HCT116 (cell line): Measurements from ENCODE around the gene IL19. TPM values are rescaled to one million over a fixed set of nuclear protein-coding genes. Genes with fewer than 3 reads are reported as not detected.

ENCODE experiments used
- ATAC-seq: fragments of 200-7000 bp; cut with Tn5 transposase; 2 replicates; pipeline ENCODE4 v1.9.1; 2020; ENCODE audit warnings: mild to moderate bottlenecking, moderate library complexity
- BruUV-seq: library from RNA; stranded (reverse); fragments of 400-500 nt; replicated peaks from 2 replicates; lab custom pipeline; 2021; lab: Mats Ljungman, UMichigan
- CTCF ChIA-PET: fragments of 300-600 bp; sonication (Branson Sonifier 250); formaldehyde crosslinking; loops from one replicate; lab custom pipeline; 2021; ENCODE audit warnings: antibody characterized with exemption; lab: Charles Lee
- POLR2A ChIA-PET: fragments of 300-600, 350-600 bp; sonication (Branson Sonifier 250); formaldehyde crosslinking; loops from one replicate; lab custom pipeline; 2021; ENCODE audit warnings: antibody characterized with exemption; lab: Charles Lee
- RAD21 ChIA-PET, 2 experiments: fragments of 300-600 bp; sonication (Branson Sonifier 250); formaldehyde crosslinking; loops; one replicate each; lab custom pipeline; 2023; ENCODE audit warnings: low total read pairs in 2 of 2; ENCODE audit not compliant: uncharacterized antibody in 2 of 2, unreplicated experiment in 2 of 2, low non-redundant PET in 1 of 2; lab: Charles Lee
- DNase-seq: peaks from one replicate; pipeline ENCODE4 v3.0.0-alpha.2; 2010; ENCODE audit warnings: low read depth, low spot score
- H2AFZ ChIP-seq: fragments of 200-600 bp; shearing (Covaris generic), sonication (generic); 2 replicates; pipeline ENCODE4 v1.6.1; 2017; ENCODE audit warnings: low read depth, mixed run types, mixed read lengths, antibody characterized with exemption, low read length; ENCODE audit not compliant: poor library complexity, severe bottlenecking
- H3K27ac ChIP-seq: 2 replicates; pipeline ENCODE4 v1.5.1; 2012; ENCODE audit warnings: low read depth, low read length
- H3K27me3 ChIP-seq: fragments of 200-600 bp; sonication (generic); 2 replicates; pipeline ENCODE4 v1.6.1; 2016; ENCODE audit warnings: mixed run types, low read length, mixed read lengths; ENCODE audit not compliant: insufficient read depth
- H3K36me3 ChIP-seq, 2 experiments: fragments of 200-500 bp in 1 of 2; fragments of 200-600 bp in 1 of 2; sonication (Bioruptor generic) in 1 of 2; sonication (generic) in 1 of 2; 2 replicates each; pipeline versions ENCODE4 v1.5.1 to v1.6.1; 2014 to 2016; ENCODE audit warnings: low read length in 2 of 2, inconsistent platforms in 1 of 2, mixed read lengths in 1 of 2, mixed run types in 1 of 2; ENCODE audit not compliant: insufficient read depth in 2 of 2, control insufficient read depth in 1 of 2
- H3K4me1 ChIP-seq, 2 experiments: fragments of 200-600 bp in 1 of 2; sonication (generic) in 1 of 2; 2 replicates each; pipeline versions ENCODE4 v1.5.1 to v1.6.1; 2012 to 2017; ENCODE audit warnings: low read length in 2 of 2, inconsistent platforms in 1 of 2, mild to moderate bottlenecking in 1 of 2, mixed read lengths in 1 of 2, mixed run types in 1 of 2, moderate library complexity in 1 of 2; ENCODE audit not compliant: insufficient read depth in 2 of 2, control insufficient read depth in 1 of 2
- H3K4me2 ChIP-seq: fragments of 200-600 bp; sonication (generic); 2 replicates; pipeline ENCODE4 v1.6.1; 2017; ENCODE audit warnings: mixed run types, low read length, mixed read lengths
- H3K4me3 ChIP-seq, 2 experiments: fragments of 200-600 bp in 1 of 2; sonication (generic) in 1 of 2; replicated peaks in 1 of 2; 2 replicates each; pipeline ENCODE4 v1.5.1; 2011 to 2016; ENCODE audit warnings: low read length in 2 of 2, control low read depth in 1 of 2, low read depth in 1 of 2, mild to moderate bottlenecking in 1 of 2, mixed read lengths in 1 of 2, mixed run types in 1 of 2
- H3K79me2 ChIP-seq: fragments of 200-600 bp; sonication (generic); 2 replicates; pipeline ENCODE4 v1.6.1; 2017; ENCODE audit warnings: mild to moderate bottlenecking, mixed run types, low read length, moderate library complexity, mixed read lengths; ENCODE audit not compliant: insufficient read depth
- H3K9ac ChIP-seq: fragments of 200-600 bp; sonication (generic); 2 replicates; pipeline ENCODE4 v1.6.1; 2016; ENCODE audit warnings: low read length, mixed read lengths
- H3K9me2 ChIP-seq: fragments of 200-600 bp; sonication (generic), shearing (Covaris generic); 2 replicates; pipeline ENCODE4 v1.6.1; 2017; ENCODE audit warnings: mixed run types, mild to moderate bottlenecking, moderate library complexity; ENCODE audit not compliant: insufficient read depth
- H3K9me3 ChIP-seq, 2 experiments: fragments of 200-500 bp in 1 of 2; fragments of 200-600 bp in 1 of 2; sonication (Bioruptor generic) in 1 of 2; sonication (generic) in 1 of 2; 2 replicates each; pipeline ENCODE4 v1.6.1; 2014 to 2017; ENCODE audit warnings: low read length in 2 of 2, mixed read lengths in 2 of 2, inconsistent platforms in 1 of 2, low read depth in 1 of 2, mild to moderate bottlenecking in 1 of 2, mixed run types in 1 of 2, moderate library complexity in 1 of 2; ENCODE audit not compliant: control insufficient read depth in 1 of 2, insufficient read depth in 1 of 2
- H4K20me1 ChIP-seq: fragments of 200-600 bp; sonication (generic), shearing (Covaris generic); 2 replicates; pipeline ENCODE4 v1.6.1; 2017; ENCODE audit warnings: mixed run types, mild to moderate bottlenecking, moderate library complexity; ENCODE audit not compliant: insufficient read depth
- EZH2phosphoT487 ChIP-seq: fragments of 200-600 bp; IDR thresholded peaks from 2 replicates; pipeline ENCODE4 v1.6.1; 2018; ENCODE audit warnings: antibody characterized with exemption, borderline replicate concordance
- JUND ChIP-seq: IDR thresholded peaks from 2 replicates; pipeline ENCODE4 v1.6.1; 2012
- RAD21 ChIP-seq: IDR thresholded peaks from 2 replicates; pipeline ENCODE4 v1.6.1; 2012; ENCODE audit warnings: low read depth, mild to moderate bottlenecking
- YY1 ChIP-seq: IDR thresholded peaks from 2 replicates; pipeline ENCODE4 v1.6.1; 2011; ENCODE audit warnings: low read length, low read depth, moderate library complexity, mild to moderate bottlenecking; ENCODE audit not compliant: insufficient replicate concordance; ENCODE audit errors: extremely low read depth
- ZFX ChIP-seq: fragments of 450-650 bp; IDR thresholded peaks from 2 replicates; pipeline ENCODE4 v1.6.1; 2017
- ZNF274 ChIP-seq: fragments of 200-500 bp; sonication (Bioruptor generic); IDR thresholded peaks from 2 replicates; pipeline ENCODE4 v1.6.1; 2014; ENCODE audit warnings: mild to moderate bottlenecking, low read depth, low read length, inconsistent platforms
- intact Hi-C: fragments of 100-400 bp; cut with micrococcal nuclease; formaldehyde crosslinking; loops from 2 replicates; pipeline ENCODE4 v1.10.0; 2022
- total RNA-seq: library from RNA; stranded (reverse); gene quantifications from one replicate; pipeline ENCODE4 v1.2.1, GENCODE V29; 2021; ENCODE audit not compliant: unreplicated experiment
- TF ChIP-seq, protein P1 (sequence below), 3 experiments: fragments of 200-600 bp in 1 of 3; sonication (generic) in 1 of 3; IDR thresholded peaks in 2 of 3; conservative IDR thresholded peaks in 1 of 3; 2 replicates each; pipeline ENCODE4 v1.5.1; 2012 to 2017; ENCODE audit warnings: low read depth in 2 of 3, low read length in 2 of 3, antibody characterized with exemption in 1 of 3, borderline replicate concordance in 1 of 3, control low read depth in 1 of 3, mild to moderate bottlenecking in 1 of 3, mixed read lengths in 1 of 3, mixed run types in 1 of 3, moderate library complexity in 1 of 3; ENCODE audit not compliant: insufficient read depth in 1 of 3
- TF ChIP-seq, protein P2 (sequence below): IDR thresholded peaks from 2 replicates; pipeline ENCODE4 v1.6.1; 2011; ENCODE audit warnings: mild to moderate bottlenecking, low read length, moderate library complexity; ENCODE audit not compliant: insufficient replicate concordance; ENCODE audit errors: extremely low read depth
- TF ChIP-seq, protein P3 (sequence below): IDR thresholded peaks from 2 replicates; pipeline ENCODE4 v1.6.1; 2012

IL19 gene
- total RNA-seq, 1 experiment from 2014 or later = not detected

DNA sequence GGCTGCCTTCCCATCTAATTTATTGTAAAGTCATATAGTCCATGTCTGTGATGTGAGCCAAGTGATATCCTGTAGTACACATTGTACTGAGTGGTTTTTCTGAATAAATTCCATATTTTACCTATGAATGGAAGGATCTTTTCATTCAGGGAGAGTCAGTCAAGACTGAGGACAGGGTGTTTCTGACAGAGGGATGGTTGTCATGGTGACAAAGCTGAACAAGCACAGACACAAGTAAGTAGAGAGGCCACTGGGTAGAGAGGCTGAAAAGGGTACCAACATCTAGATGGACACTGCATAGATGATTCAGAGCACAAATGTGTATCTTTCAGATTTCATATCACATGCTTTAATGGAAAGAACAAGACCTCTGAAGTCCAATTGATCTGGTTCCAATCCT lies 72.3 kb downstream of the IL19 start:
- Histone ChIP-seq H3K4me1 (no peaks in the 10 kb centered on the region), H3K27ac (no peak overlapping the region), H2AFZ (no peak overlapping the region), H3K9ac (no peak overlapping the region), H3K4me3 (no peak overlapping the region), H3K36me3 (no peaks in the 10 kb centered on the region), H3K9me2 (no peaks in the 10 kb centered on the region), H4K20me1 (no peaks in the 10 kb centered on the region), H3K9me3 (no peaks in the 10 kb centered on the region), H3K4me2 (no peak overlapping the region), H3K79me2 (no peaks in the 10 kb centered on the region), H3K27me3 (peaks cover 8% of the 10 kb centered on the region; the same call in 1 of the 2 replicates)
- no peak for DNase-seq
- intact Hi-C loops = no loop called here
- no TSS peak for BruUV-seq
- ChIA-PET POLR2A (no interaction called here), RAD21 (no interaction called here), CTCF (no interaction called here)
- TF ChIP-seq ZNF274 (no peak), YY1 (no peak), RAD21 (no peak)
- TF ChIP-seq, protein P1, sequence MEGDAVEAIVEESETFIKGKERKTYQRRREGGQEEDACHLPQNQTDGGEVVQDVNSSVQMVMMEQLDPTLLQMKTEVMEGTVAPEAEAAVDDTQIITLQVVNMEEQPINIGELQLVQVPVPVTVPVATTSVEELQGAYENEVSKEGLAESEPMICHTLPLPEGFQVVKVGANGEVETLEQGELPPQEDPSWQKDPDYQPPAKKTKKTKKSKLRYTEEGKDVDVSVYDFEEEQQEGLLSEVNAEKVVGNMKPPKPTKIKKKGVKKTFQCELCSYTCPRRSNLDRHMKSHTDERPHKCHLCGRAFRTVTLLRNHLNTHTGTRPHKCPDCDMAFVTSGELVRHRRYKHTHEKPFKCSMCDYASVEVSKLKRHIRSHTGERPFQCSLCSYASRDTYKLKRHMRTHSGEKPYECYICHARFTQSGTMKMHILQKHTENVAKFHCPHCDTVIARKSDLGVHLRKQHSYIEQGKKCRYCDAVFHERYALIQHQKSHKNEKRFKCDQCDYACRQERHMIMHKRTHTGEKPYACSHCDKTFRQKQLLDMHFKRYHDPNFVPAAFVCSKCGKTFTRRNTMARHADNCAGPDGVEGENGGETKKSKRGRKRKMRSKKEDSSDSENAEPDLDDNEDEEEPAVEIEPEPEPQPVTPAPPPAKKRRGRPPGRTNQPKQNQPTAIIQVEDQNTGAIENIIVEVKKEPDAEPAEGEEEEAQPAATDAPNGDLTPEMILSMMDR (IDR thresholded peaks at IDR 0.05 in 2 of 3, conservative IDR thresholded peaks at IDR 0.05 in 1 of 3; ENCODE audit: borderline replicate concordance in 1 of 3, insufficient read depth in 1 of 3, low read depth in 2 of 3, low read length in 2 of 3) = no peak
- no peak for ATAC-seq

DNA sequence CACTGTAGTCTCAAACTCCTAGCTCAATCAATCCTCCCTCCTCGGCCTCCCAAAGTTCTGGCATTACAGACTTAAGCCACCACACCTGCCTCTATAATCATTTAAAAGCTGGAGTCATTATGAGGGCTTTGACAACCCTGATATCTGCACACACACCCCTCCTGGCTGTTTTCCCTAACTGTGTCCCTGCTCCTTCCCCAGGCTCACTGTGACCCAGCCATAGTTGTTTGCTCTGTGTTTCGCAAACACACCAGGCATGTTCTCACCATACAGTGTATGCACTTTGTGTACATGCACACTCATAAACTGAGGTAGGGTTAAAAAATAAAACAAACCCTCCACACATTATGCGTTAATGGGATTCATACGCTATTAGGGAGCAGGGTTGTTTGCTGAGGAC lies 73.1 kb downstream of the IL19 start:
- ChIA-PET RAD21 (no interaction called here), POLR2A (no interaction called here), CTCF (no interaction called here)
- Histone ChIP-seq H3K9me2 (no peaks in the 10 kb centered on the region), H3K4me3 (no peak overlapping the region), H3K4me2 (no peak overlapping the region), H3K36me3 (no peaks in the 10 kb centered on the region), H3K9ac (no peak overlapping the region), H3K9me3 (no peaks in the 10 kb centered on the region), H4K20me1 (no peaks in the 10 kb centered on the region), H3K27me3 (peaks cover 8% of the 10 kb centered on the region; the same call in 1 of the 2 replicates), H3K4me1 (no peaks in the 10 kb centered on the region), H3K27ac (no peak overlapping the region), H2AFZ (no peak overlapping the region), H3K79me2 (no peaks in the 10 kb centered on the region)
- DNase-seq = no peak
- BruUV-seq = no TSS peak
- intact Hi-C loops = no loop called here
- TF ChIP-seq, protein P2, sequence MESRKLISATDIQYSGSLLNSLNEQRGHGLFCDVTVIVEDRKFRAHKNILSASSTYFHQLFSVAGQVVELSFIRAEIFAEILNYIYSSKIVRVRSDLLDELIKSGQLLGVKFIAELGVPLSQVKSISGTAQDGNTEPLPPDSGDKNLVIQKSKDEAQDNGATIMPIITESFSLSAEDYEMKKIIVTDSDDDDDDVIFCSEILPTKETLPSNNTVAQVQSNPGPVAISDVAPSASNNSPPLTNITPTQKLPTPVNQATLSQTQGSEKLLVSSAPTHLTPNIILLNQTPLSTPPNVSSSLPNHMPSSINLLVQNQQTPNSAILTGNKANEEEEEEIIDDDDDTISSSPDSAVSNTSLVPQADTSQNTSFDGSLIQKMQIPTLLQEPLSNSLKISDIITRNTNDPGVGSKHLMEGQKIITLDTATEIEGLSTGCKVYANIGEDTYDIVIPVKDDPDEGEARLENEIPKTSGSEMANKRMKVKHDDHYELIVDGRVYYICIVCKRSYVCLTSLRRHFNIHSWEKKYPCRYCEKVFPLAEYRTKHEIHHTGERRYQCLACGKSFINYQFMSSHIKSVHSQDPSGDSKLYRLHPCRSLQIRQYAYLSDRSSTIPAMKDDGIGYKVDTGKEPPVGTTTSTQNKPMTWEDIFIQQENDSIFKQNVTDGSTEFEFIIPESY = no peak
- no peak for TF ChIP-seq EZH2phosphoT487
- no peak for TF ChIP-seq RAD21
- TF ChIP-seq YY1 = no peak
- no peak for TF ChIP-seq JUND
- TF ChIP-seq, protein P3, sequence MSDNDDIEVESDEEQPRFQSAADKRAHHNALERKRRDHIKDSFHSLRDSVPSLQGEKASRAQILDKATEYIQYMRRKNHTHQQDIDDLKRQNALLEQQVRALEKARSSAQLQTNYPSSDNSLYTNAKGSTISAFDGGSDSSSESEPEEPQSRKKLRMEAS = no peak
- TF ChIP-seq ZFX = no peak
- no peak for ATAC-seq
